Stimulated activated CD8-positive, alpha-beta memory T cell treated with anti-CD3 and anti-CD28 coated beads, Interleukin-15, amount 100 ng/mL, for 1 hour (primary cell): ENCODE data around the gene ZNF700.
"Not testable (repeated sequence)": the region's sequence is repeated elsewhere in the genome, so short reads cannot be mapped to it uniquely, and the experiment has no call there.

ENCODE experiments used
- DNase-seq: peaks from one replicate; pipeline ENCODE4 v3.0.0-alpha.2; 2020; ENCODE audit warnings: low read depth

ZNF700 gene

GRCh38 chr19:11924886-11925650 is at the start of gene ZNF700:
Gene ZNF700, plus strand, starts transcription at chr19:11925107. Its CDS starts 104 bp downstream, at chr19:11925211.
- DNase-seq = peak; percentile 88

GRCh38 chr19:11879687-11880266 is 45.1 kb upstream of the ZNF700 start:
- DNase-seq = not testable (repeated sequence)

GRCh38 chr19:11880598-11880997 is 44.3 kb upstream of the ZNF700 start:
- no peak for DNase-seq

GRCh38 chr19:11881151-11881800 is 43.6 kb upstream of the ZNF700 start:
- DNase-seq = peak; percentile 39

- DNase-seq = no peak
Observed at GRCh38 chr19:11882606-11883005, 42.3 kb upstream of the ZNF700 start.

GRCh38 chr19:11887234-11887610 is 37.7 kb upstream of the ZNF700 start:
- DNase-seq = no peak

- DNase-seq = peak; percentile 43
Observed at GRCh38 chr19:11887611-11888531, 37.0 kb upstream of the ZNF700 start, which contains the start of gene ZNF69. Gene ZNF69, plus strand, starts transcription at chr19:11887782. Its CDS starts 142 bp downstream, at chr19:11887924.

GRCh38 chr19:11889901-11890300 is 35.0 kb upstream of the ZNF700 start:
- DNase-seq = not testable (repeated sequence)

GRCh38 chr19:11890634-11891033 is 34.3 kb upstream of the ZNF700 start:
- DNase-seq = no peak

- DNase-seq = no peak
Observed at GRCh38 chr19:11894851-11895250, 30.1 kb upstream of the ZNF700 start.

- no peak for DNase-seq
Observed at GRCh38 chr19:11902228-11902627, 22.7 kb upstream of the ZNF700 start.

GRCh38 chr19:11905928-11906327 is 19.0 kb upstream of the ZNF700 start:
- no peak for DNase-seq

- not testable (repeated sequence) for DNase-seq
Observed at GRCh38 chr19:11911937-11912336, 13.0 kb upstream of the ZNF700 start.

GRCh38 chr19:11914417-11915051 is 10.4 kb upstream of the ZNF700 start:
- not testable (repeated sequence) for DNase-seq

GRCh38 chr19:11921852-11922495 is 2.9 kb upstream of the ZNF700 start:
- no peak for DNase-seq

GRCh38 chr19:11925651-11926187 is 812 bp downstream of the ZNF700 start:
- not testable (repeated sequence) for DNase-seq

- DNase-seq = no peak
Observed at GRCh38 chr19:11927227-11927626, 2.3 kb downstream of the ZNF700 start.

- DNase-seq = no peak
Observed at GRCh38 chr19:11931051-11931450, 6.1 kb downstream of the ZNF700 start.

GRCh38 chr19:11931513-11931912 is 6.6 kb downstream of the ZNF700 start:
- DNase-seq = no peak

- not testable (repeated sequence) for DNase-seq
Observed at GRCh38 chr19:11935829-11936228, 10.9 kb downstream of the ZNF700 start.

- DNase-seq = not testable (repeated sequence)
Observed at GRCh38 chr19:11938383-11938782, 13.5 kb downstream of the ZNF700 start.
